ENCODE results near the gene NLGN4X.

DNA sequence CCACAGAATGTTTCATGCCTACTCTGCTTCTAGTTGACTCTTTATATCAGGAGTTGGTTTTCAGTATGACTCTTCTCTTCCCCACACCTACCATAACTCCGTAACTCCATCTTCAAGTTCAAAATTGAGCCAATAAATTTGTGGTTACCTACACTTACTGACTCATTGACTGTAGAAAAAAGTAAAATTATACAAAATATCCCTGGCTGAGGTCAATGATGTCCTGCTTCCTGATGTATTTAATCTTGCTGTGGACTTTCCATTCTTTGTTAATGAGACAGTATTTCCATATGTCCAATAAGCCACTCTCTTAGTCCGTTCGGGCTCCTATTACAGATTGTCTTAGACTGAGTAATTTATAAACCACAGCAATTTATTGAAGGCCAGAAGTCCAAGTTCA, 9.9 kb upstream of the NLGN4X start:
- TF ChIP-seq, protein P1, sequence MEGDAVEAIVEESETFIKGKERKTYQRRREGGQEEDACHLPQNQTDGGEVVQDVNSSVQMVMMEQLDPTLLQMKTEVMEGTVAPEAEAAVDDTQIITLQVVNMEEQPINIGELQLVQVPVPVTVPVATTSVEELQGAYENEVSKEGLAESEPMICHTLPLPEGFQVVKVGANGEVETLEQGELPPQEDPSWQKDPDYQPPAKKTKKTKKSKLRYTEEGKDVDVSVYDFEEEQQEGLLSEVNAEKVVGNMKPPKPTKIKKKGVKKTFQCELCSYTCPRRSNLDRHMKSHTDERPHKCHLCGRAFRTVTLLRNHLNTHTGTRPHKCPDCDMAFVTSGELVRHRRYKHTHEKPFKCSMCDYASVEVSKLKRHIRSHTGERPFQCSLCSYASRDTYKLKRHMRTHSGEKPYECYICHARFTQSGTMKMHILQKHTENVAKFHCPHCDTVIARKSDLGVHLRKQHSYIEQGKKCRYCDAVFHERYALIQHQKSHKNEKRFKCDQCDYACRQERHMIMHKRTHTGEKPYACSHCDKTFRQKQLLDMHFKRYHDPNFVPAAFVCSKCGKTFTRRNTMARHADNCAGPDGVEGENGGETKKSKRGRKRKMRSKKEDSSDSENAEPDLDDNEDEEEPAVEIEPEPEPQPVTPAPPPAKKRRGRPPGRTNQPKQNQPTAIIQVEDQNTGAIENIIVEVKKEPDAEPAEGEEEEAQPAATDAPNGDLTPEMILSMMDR (IDR thresholded peaks at IDR 0.05; ENCODE audit: insufficient read depth, low read depth, low read length), result no peak
- no peak for TF ChIP-seq EZH2 (IDR thresholded peaks at IDR 0.05; ENCODE audit: insufficient read depth, low read length)

Data from astrocyte (in vitro differentiated cells and primary cell).